Stimulated activated CD4-positive, alpha-beta T cell treated with anti-CD3 and anti-CD28 coated beads, Interleukin-12 subunit alpha, Interleukin-12 subunit beta, amount 100 ng/mL, for 48 hours (primary cell): ENCODE measurements around the gene SMAD6.

Experiments used
- DNase-seq, 3 donors: peaks; one replicate each; pipeline ENCODE4 v3.0.0-alpha.2; 2020; ENCODE audit warnings: low read depth in 2 of 3, low spot score in 1 of 3

SMAD6 gene

GRCh38 chr15:66788024-66788423, 86.0 kb downstream of the SMAD6 start:
- DNase-seq: no peak

DNA sequence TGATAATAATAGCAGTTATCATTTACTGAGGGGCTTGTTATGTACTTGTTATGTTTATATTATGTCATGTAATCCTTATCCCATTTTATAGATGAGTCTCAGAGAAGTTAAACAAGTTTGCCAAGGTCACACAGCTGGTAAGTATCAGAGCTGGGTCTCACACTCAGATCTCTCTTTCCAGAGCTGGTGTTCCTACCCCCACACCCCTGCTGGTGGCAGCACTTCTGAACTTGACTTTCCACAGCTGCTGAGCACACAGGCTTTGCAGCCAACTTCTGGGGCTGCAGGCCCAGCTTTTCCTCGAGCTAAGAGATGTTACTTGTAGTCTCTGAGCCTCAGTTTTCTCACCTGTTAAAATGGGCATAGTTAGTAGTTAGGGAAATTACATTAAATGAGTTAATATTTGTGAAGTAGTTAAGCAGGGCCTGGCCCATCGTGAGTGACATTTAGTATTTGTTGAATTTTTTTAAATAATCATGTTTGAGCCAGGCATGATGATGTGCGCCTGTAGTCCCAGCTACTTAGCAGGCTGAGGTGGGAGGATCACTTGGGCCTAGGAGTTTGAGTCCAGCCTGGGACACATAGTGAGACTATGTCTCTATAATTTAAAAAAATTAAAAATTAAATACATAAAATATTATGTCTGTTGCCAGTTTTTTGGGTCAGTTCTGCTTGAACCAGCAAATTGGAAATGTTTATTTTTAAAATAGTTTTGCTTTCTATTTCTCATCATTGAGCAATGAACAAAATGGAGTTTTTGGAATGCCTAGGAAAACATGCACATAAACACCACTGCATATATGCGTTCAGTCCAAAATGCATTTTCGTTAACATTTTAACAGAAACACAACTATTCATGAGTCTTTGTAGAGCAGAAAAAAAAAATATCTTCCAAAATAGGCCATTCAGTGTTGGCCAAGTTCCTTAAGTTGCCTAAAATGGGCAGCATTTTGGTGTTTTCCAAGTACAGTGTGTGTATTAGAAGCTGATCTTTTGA, 87.3 kb downstream of the SMAD6 start:
- DNase-seq: no peak

DNA sequence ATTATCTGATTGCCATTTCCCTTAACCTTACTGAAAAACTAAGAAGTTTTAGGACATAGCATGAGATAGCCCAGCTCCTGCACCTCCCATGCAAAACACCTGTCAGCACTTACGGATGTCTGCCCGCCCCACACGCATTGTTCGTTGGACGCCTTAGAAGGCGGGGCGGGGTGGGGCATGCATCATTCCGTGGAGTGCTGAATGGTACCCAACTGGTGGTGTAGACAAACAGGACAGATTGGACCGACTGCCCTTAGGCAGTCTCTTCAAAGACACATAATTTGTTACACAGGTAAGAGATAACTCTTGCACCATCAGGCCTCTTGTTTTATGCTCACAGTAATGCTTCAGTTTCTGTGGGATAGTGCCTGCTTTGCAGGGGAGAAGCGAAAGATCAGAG, 93.8 kb downstream of the SMAD6 start:
- DNase-seq: no peak

DNA sequence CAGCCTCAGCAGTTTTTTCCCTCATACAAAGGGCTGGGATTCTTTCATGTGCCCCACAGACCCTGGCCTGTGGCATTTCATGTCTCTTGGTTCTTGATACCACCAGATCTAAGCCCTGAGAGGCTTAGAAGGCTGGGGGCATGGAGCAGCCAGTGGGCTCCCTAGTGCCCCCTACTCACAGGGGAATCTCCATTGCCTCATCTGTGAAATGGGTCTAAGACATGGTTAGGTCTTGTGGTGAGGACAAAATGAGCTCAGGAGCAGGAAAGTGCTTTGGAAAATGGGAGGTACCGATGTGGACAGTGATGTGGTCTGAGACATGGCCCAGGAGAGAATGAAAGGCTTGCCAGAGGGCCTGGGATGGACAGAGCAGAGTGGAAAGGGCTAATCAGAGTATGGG, 94.3 kb downstream of the SMAD6 start:
- no peak for DNase-seq

DNA sequence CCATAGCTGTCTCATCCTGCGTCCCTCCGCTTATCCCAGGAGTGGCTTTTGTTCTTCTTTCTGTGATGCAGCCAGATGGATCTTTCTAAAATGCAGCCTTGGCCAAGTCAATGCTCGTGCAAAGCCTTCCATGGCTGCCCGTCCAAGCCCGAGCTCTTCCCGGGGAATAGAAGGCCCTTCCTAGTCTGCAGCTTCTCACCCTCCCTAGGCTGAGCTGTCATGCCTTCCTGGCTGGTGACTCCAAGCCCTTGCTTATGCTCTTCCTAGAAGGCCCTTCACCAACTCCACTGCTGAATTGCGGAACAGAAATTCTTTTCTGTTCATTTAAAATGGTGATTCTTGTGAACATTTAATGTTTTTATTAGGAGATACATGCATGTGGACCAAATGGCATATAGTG, 95.9 kb downstream of the SMAD6 start:
- DNase-seq: no peak

- no peak for DNase-seq
Observed at GRCh38 chr15:66798426-66799061, 96.5 kb downstream of the SMAD6 start.

DNA sequence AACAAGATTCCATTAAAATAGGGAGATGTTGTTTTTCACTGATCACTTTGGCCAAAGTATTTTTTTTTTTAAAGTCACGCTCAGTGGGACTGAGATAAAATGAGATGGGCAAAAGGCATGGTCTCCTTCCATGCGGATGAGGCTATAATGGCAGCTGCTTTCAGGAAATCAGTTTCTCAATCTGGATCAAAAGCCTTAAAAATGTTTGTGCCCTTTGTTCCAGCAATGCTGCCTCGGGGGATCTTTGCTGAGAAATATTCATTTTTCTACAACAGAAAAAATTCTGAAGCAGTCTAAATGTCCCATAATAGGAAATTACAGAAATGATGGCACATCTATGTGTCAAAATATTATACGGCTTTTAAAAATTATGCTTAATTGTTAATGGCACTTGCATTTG, 97.2 kb downstream of the SMAD6 start:
- no peak for DNase-seq

GRCh38 chr15:66800584-66801235, 98.7 kb downstream of the SMAD6 start:
- no peak for DNase-seq

GRCh38 chr15:66801266-66801665, 99.2 kb downstream of the SMAD6 start:
- DNase-seq: no peak

DNA sequence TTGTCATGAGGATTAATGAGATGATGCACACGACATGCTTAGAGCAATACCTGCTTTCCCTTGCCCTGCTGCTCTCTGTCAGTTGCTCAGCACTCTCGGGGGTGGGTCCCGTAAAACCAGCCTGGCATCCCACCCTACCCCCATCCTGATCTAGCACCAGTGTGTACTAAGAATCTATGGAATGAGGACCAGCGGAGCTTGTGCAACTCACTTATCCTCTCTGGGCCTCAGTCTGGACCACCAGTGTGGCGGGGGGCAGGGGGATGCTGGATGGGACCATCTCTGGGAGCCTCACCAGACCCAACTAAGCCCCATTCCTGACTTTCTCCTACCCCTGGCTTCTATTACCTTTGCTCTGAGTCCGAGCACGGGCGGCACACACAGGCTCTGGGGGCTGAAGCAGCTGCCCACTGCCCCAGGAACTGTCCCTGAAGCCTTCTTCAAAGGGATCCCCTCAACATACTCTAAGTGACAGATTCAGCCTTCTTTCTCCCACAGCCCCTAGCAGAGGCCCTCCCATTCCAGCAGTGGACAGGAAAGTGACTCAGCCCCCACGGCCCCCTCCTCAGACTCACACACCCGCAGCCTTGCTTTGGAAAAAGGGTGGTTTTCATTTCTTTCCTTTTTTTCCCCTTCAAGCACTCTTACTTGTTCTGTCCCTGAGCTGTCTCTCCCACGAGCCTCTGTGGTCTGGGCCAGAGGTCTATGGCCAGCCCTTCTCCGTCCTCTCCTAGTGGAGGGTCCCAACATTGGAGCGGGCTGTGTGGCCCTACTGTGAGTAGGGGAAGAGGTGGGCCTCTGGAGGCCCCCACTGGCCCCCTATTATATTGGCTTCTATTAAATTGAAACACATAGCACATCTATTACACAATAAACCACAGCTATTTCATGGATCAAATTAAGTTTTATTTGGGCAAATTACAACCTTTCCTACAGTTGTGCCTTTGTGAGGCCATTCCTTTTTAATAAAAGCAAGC, 100.3 kb downstream of the SMAD6 start:
- no peak for DNase-seq

DNA sequence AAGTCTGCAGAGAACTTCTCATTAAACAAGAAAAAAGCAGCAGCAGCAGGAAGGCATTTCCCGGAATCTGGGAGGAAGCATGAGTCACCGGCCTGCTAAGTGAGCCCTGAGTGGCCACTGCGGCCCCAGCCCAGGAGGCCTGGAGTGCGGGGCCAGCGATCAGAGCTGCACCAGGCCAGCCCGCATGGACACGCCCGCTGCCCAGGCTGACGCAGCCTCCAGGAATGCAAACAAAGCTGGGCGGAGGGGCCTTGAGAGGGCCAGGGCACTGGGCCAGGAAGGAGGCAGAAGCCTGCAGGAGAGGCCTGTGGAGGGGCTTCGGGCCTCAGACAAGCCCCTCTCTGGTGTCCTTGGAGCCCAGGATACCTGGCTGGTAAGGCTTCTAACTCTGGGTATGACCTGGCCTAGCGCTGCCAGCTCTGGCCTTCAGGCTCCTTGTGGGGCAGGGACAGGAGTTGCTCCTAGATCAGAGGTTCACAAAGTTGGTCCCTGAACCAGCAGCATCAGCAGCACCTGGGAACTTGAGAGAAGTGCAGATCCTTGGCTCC, 101.2 kb downstream of the SMAD6 start:
- DNase-seq: no peak

- no peak for DNase-seq
Observed at GRCh38 chr15:66803749-66804148, 101.7 kb downstream of the SMAD6 start.

DNA sequence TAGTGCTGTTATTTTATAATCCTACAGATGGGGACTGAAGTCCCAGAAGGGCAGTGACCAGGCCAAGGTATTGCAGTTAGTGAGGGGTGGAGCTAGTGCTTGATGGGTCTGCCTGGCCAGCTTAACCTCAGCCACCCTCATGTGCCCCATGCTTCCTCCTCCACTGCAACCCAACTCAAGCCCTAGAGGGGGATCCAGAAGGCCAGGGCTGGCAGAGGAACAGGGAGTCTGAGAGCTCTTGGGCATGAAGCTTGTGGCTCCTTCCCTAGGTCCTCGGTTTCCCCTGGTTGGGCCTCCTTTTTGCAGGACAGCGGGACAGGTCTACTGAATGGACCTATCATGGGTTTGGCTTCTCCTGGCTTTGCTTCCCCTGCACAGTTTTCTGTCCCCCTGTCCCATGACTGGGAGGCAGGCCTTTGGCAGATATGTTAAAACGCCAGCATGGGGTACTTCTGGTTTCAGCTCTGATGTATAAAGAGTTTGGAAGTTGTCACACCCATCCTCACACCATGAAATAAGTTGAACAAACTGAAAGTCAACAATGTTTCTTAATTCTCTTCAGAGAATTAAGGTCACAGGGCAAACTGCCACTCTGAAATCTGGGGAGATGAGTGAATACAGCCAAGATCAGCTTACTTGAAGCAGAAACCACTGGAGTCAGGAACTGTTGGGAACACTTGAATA, 103.3 kb downstream of the SMAD6 start:
- DNase-seq: no peak

DNA sequence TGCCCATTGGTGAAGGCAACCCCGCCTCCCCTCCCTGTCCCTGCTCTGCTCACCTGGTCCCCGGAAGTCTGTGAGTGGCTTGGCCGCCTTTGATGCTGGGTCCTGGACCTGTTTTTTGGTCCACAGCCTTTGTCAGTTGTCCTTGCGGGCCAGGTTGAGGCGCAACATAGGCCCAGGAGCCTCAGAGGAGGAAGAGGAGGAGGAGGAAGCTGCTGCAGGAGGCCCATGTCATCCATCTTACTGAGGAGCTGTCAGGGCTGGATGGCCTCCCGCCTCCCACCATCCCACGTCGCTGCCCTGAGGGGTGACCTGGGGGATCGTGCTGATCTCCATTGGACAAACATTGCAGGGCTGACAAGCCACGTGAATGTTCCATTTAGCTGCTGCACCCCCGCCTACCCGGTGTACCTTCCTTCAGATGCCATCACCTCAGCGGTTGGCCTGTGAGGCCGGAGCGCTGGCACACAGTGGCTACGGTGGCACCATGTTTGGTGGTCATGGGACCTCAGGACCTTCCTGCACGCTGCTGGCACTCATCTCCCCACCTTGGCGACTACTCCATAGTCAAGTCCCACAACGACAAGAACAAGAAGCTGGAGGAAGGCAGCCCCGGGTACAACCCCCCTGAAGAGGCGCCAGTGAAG, 106.3 kb downstream of the SMAD6 start:
- no peak for DNase-seq

DNA sequence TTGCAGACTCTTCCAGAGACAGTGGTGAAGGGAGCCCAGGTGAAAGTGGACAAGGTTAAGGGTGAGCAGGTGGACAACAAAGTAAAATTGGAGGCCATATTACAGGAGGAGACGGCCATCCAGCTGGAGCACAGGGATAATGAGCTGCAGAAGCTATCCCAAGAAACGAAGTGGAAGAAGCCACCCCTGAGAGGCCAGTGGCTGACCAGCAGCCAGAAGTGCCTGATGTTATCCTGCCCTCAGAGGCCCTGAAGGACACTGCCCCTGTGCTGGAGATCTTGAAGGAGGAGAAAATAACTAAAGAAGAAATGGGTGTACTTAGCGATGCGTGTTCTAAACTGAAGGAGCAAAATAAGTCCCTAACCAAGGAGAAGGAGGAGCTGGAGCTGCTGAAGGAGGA, 107.6 kb downstream of the SMAD6 start:
- DNase-seq: no peak

DNA sequence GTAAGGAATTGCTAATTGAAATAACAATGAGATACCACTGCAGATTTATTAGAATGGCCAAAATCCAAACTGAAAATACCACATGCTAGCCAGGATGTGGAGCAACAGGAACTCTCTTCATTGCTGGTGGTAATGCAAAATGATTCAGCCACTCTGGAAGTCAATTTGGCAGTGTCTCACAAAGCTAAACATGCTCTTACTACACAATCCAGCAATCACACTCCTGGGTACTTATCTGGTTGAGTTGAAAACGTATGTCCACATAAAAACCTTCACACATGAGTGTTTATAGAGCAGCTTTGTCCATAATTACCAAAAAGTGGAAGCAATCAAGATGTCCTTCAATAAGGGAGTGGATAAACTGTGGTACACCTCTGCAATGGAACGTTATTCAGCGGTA, 113.3 kb downstream of the SMAD6 start:
- DNase-seq: no peak

- no peak for DNase-seq
Observed at GRCh38 chr15:66816201-66816600, 114.2 kb downstream of the SMAD6 start.

DNA sequence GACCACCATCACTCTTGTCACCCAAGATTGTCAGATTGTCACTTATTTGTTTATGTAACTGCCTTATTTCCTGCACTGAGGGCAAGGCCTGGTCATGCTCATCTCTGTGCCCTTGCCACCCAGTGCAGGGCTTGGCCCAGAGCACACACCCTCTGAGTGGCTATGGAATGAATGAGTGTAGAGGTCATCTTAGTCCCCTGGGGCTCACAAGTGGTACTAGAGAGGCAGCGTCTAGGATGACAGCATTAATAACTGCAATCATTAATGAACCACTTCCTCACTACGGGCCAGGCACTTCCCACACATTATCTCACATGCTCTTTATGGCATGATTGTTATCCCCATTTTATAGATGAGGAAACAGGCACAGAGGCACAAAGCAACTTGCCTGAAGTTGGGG, 117.0 kb downstream of the SMAD6 start:
- no peak for DNase-seq

GRCh38 chr15:66820481-66821176, 118.6 kb downstream of the SMAD6 start:
- no peak for DNase-seq
